B cell (primary cell): ENCODE results near the gene ABCA8. TPM values are rescaled to one million over a fixed set of nuclear protein-coding genes. Genes with fewer than 3 reads are reported as not detected.

Experiments
- ATAC-seq: fragments of 200-7000 bp; cut with Tn5 transposase; one replicate; pipeline ENCODE4 v1.10.0; 2021; ENCODE audit warnings: low read depth, mild to moderate bottlenecking, moderate number of reproducible peaks, moderate library complexity
- CTCF ChIA-PET: fragments of 350-600 bp; sonication (Branson Sonifier 250); formaldehyde crosslinking; loops from one replicate; lab custom pipeline; 2021; ENCODE audit warnings: antibody characterized with exemption, inconsistent platforms; lab: Charles Lee
- POLR2A ChIA-PET: fragments of 350-600 bp; sonication (Branson Sonifier 250); formaldehyde crosslinking; loops from one replicate; lab custom pipeline; 2021; ENCODE audit warnings: antibody characterized with exemption; lab: Charles Lee
- DNase-seq: peaks from one replicate; pipeline ENCODE4 v3.0.0; 2013
- H2AFZ ChIP-seq: 2 replicates; pipeline ENCODE4 v1.6.1; 2012; ENCODE audit warnings: mild to moderate bottlenecking, low read depth, low read length; ENCODE audit not compliant: insufficient read depth, poor library complexity, severe bottlenecking
- H3K27ac ChIP-seq, 2 donors: 1 replicate in 1 of 2; 2 replicates in 1 of 2; pipeline ENCODE4 v1.5.1; 2012 to 2013; ENCODE audit warnings: low read length in 2 of 2, mild to moderate bottlenecking in 2 of 2, moderate library complexity in 1 of 2
- H3K27me3 ChIP-seq, 4 experiments: fragments of 200-600 bp in 1 of 4; sonication (generic) in 1 of 4; replicated peaks in 1 of 4; 1 replicate in 2 of 4; 2 replicates in 2 of 4; pipeline versions ENCODE4 v1.6.1 to v1.7.0; 2013 to 2016; ENCODE audit warnings: low read length in 3 of 4, mild to moderate bottlenecking in 2 of 4, mixed read lengths in 1 of 4, moderate library complexity in 1 of 4; ENCODE audit not compliant: insufficient read depth in 4 of 4, control insufficient read depth in 3 of 4; ENCODE audit errors: control extremely low read depth in 1 of 4
- H3K36me3 ChIP-seq, 2 experiments: replicated peaks in 1 of 2; 1 replicate in 1 of 2; 2 replicates in 1 of 2; pipeline versions ENCODE4 v1.6.1 to v1.7.1; 2013; ENCODE audit warnings: low read length in 1 of 2; ENCODE audit not compliant: insufficient read depth in 2 of 2, control insufficient read depth in 1 of 2; ENCODE audit errors: control extremely low read depth in 1 of 2, extremely low read depth in 1 of 2
- H3K4me1 ChIP-seq, 2 donors: fragments of 200-600 bp in 1 of 2; sonication (generic) in 1 of 2; 1 replicate in 1 of 2; 2 replicates in 1 of 2; pipeline versions ENCODE4 v1.5.1 to v1.6.1; 2013 to 2017; ENCODE audit warnings: low read length in 2 of 2; ENCODE audit not compliant: control insufficient read depth in 2 of 2, insufficient read depth in 2 of 2
- H3K4me2 ChIP-seq: replicated peaks from 2 replicates; pipeline ENCODE3; 2012; ENCODE audit warnings: mild to moderate bottlenecking, low read depth, low read length; ENCODE audit not compliant: poor library complexity, severe bottlenecking
- H3K4me3 ChIP-seq, 5 experiments: fragments of 200-600 bp in 1 of 5; sonication (generic) in 1 of 5; 1 replicate in 3 of 5; 2 replicates in 2 of 5; pipeline versions ENCODE4 v1.5.1 to v1.7.0; 2011 to 2016; ENCODE audit warnings: low read length in 4 of 5, mild to moderate bottlenecking in 4 of 5, low read depth in 2 of 5, control low read depth in 1 of 5, moderate library complexity in 1 of 5; ENCODE audit not compliant: insufficient read depth in 1 of 5; ENCODE audit errors: control extremely low read depth in 1 of 5, extremely low read depth in 1 of 5
- H3K79me2 ChIP-seq: fragments of 200-600 bp; sonication (generic); one replicate; pipeline ENCODE4 v1.6.0; 2016; ENCODE audit warnings: low read length; ENCODE audit not compliant: control insufficient read depth, insufficient read depth
- H3K9ac ChIP-seq: fragments of 200-600 bp; sonication (generic); 2 replicates; pipeline ENCODE4 v1.6.1; 2017; ENCODE audit warnings: mild to moderate bottlenecking, low read length, moderate library complexity
- H3K9me3 ChIP-seq, 3 donors: one replicate each; pipeline versions ENCODE4 v1.6.1 to v1.7.1; 2013; ENCODE audit warnings: low read length in 2 of 3; ENCODE audit not compliant: control insufficient read depth in 2 of 3, insufficient read depth in 1 of 3; ENCODE audit errors: control extremely low read depth in 1 of 3
- H4K20me1 ChIP-seq: 2 replicates; pipeline ENCODE4 v1.6.0; 2012; ENCODE audit warnings: mild to moderate bottlenecking, low read length; ENCODE audit not compliant: insufficient read depth, control insufficient read depth, poor library complexity, severe bottlenecking
- H3K27ac Mint-ChIP-seq: one replicate; pipeline ENCODE4 v1.8.0; 2021; ENCODE audit warnings: mixed read lengths
- H3K27me3 Mint-ChIP-seq: one replicate; pipeline ENCODE4 v1.8.0; 2021; ENCODE audit warnings: mixed read lengths
- H3K4me1 Mint-ChIP-seq: one replicate; pipeline ENCODE4 v1.8.0; 2021; ENCODE audit warnings: mixed read lengths
- H3K4me3 Mint-ChIP-seq: one replicate; pipeline ENCODE4 v1.8.0; 2021; ENCODE audit warnings: mixed read lengths
- H3K9me3 Mint-ChIP-seq: one replicate; pipeline ENCODE4 v1.8.0; 2022; ENCODE audit warnings: mixed read lengths; ENCODE audit not compliant: insufficient read depth
- CTCF ChIP-seq: fragments of 200-600 bp; IDR thresholded peaks from one replicate; pipeline ENCODE4 v1.8.0; 2022; ENCODE audit warnings: antibody characterized with exemption, mild to moderate bottlenecking
- EZH2 ChIP-seq: IDR thresholded peaks from 2 replicates; pipeline ENCODE4 v1.6.1; 2012; ENCODE audit warnings: borderline replicate concordance, low read depth, mild to moderate bottlenecking, moderate library complexity, low read length; ENCODE audit not compliant: insufficient read depth, poor library complexity, severe bottlenecking
- WGBS: methylation state at CpG from one replicate; pipeline ENCODE4 v1.1.5; 2013; ENCODE audit warnings: missing lambda C conversion rate; ENCODE audit not compliant: insufficient coverage; 5-methylcytosine and 5-hydroxymethylcytosine counted together
- intact Hi-C: fragments of 100-400 bp; cut with micrococcal nuclease; formaldehyde crosslinking; loops from one replicate; pipeline ENCODE4 v1.10.0; 2022
- polyA plus RNA-seq: library from polyadenylated mRNA; depleted of rRNA; stranded (reverse); fragments of >200 nt; gene quantifications from 2 replicates; pipeline ENCODE4 v1.2.3, GENCODE V29; 2012
- total RNA-seq, 2 donors: library from RNA; stranded (reverse); fragments of 120-200 nt in 1 of 2; gene quantifications; 1 replicate in 1 of 2; 2 replicates in 1 of 2; pipeline versions ENCODE4 v1.2.3 to v1.2.4, GENCODE V29; 2013 to 2022

ABCA8 gene
- total and polyA plus RNA-seq, 2 donors (not counting 1 experiment from before 2014, with no cell fraction given) = not detected

- intact Hi-C loops = no loop called here
- 89% methylated on average over 3 of the region's 5 CpGs for WGBS
- Histone ChIP-seq H4K20me1 (no peaks in the 10 kb centered on the region), H3K4me3 (no peak overlapping the region), H3K27ac (no peak overlapping the region), H3K27me3 (no peaks in the 10 kb centered on the region), H3K9me3 (peaks cover 0 to 8% (median 0%) of the 10 kb centered on the region in 3 donors), H3K9ac (no peak overlapping the region), H3K79me2 (no peaks in the 10 kb centered on the region), H3K36me3 (no peaks in the 10 kb centered on the region), H2AFZ (no peak overlapping the region), H3K4me1 (no peaks in the 10 kb centered on the region), H3K4me2 (no peak overlapping the region)
- ATAC-seq = no peak
- Mint-ChIP-seq H3K9me3 (no peaks in the 10 kb centered on the region), H3K4me1 (no peaks in the 10 kb centered on the region), H3K27me3 (no peaks in the 10 kb centered on the region), H3K27ac (no peak overlapping the region), H3K4me3 (no peak overlapping the region)
- ChIA-PET CTCF (no interaction called here), POLR2A (no interaction called here)
- no peak for DNase-seq
- TF ChIP-seq CTCF (no peak), EZH2 (no peak)
Observed at GRCh38 chr17:68910251-68910705, 44.9 kb downstream of the ABCA8 start.

GRCh38 chr17:68909066-68909465 lies 46.1 kb downstream of the ABCA8 start:
- H3K9me3 ChIP-seq = peaks cover 0 to 8% (median 0%) of the 10 kb centered on the region in 3 donors
- no peak for TF ChIP-seq CTCF
- no peak for TF ChIP-seq EZH2
- H3K9me3 Mint-ChIP-seq = no peaks in the 10 kb centered on the region
- no peak overlapping the region for H3K4me3 ChIP-seq
- H3K4me1 Mint-ChIP-seq = no peaks in the 10 kb centered on the region
- H3K9ac ChIP-seq = no peak overlapping the region
- H3K36me3 ChIP-seq = no peaks in the 10 kb centered on the region
- DNase-seq = no peak
- H3K27me3 Mint-ChIP-seq = no peaks in the 10 kb centered on the region
- no peak overlapping the region for H3K27ac ChIP-seq
- H3K27me3 ChIP-seq = no peaks in the 10 kb centered on the region
- no peak overlapping the region for H2AFZ ChIP-seq
- no peak overlapping the region for H3K27ac Mint-ChIP-seq
- no peaks in the 10 kb centered on the region for H3K79me2 ChIP-seq
- H3K4me1 ChIP-seq = no peaks in the 10 kb centered on the region
- no peaks in the 10 kb centered on the region for H4K20me1 ChIP-seq
- 100% methylated on average over 1 of the region's 1 CpG for WGBS
- no peak for ATAC-seq
- intact Hi-C loops = no loop called here
- H3K4me3 Mint-ChIP-seq = no peak overlapping the region
- ChIA-PET CTCF (interaction anchor here (0.6 kb wide), 1 partner anchor 327 kb away, joined by 3 read pairs; no protein-coding TSS in a partner anchor), POLR2A (no interaction called here)
- H3K4me2 ChIP-seq = no peak overlapping the region
